ENCODE measurements around the gene OGFR. TPM values are rescaled to one million over a fixed set of nuclear protein-coding genes. Genes with fewer than 3 reads are reported as not detected.

The OGFR gene
- total RNA-seq, 1 donor = 39.1 TPM

DNA sequence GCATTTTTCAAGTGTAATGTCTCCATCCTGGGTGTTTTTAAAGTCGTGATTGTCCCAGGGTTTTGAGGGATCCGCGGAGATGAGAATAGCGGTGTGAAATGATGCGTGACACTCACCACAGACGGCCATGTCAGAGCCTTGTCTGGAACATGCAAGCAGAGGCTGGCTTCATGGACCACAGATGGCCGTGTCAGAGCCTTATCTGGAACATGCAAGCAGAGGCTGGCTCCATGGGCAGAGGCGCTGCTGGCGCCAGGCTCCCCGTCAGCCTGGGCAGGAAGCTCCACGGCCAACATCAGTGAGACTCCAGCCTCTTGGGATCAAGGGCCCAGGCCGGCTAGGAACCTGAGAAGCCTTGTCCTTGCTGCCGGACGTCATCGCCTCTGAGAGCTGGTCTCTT, 16.0 kb upstream of the OGFR start:
- DNase-seq (ENCODE audit: insufficient read length, low spot score, missing footprints) = no peak
- Histone ChIP-seq H3K4me1 (ENCODE audit: insufficient read depth, low read length) (peaks cover under 1% of the 10 kb centered on the region), H3K36me3 (ENCODE audit: insufficient read depth, low read length) (no peaks in the 10 kb centered on the region), H3K27me3 (ENCODE audit: insufficient read depth, low read length) (peaks cover 21% of the 10 kb centered on the region), H3K9me3 (ENCODE audit: low read depth, low read length) (no peaks in the 10 kb centered on the region), H3K4me2 (ENCODE audit: insufficient read depth, low read length) (no peak overlapping the region), H3K4me3 (ENCODE audit: insufficient read depth, low read length) (no peak overlapping the region), H3K27ac (ENCODE audit: low read depth, low read length) (no peak overlapping the region), H3K79me2 (ENCODE audit: insufficient read depth, low read length) (no peaks in the 10 kb centered on the region), H2AFZ (ENCODE audit: low read length) (no peak overlapping the region), H4K20me1 (ENCODE audit: insufficient read depth, low read length) (no peaks in the 10 kb centered on the region)
- TF ChIP-seq, protein P1, sequence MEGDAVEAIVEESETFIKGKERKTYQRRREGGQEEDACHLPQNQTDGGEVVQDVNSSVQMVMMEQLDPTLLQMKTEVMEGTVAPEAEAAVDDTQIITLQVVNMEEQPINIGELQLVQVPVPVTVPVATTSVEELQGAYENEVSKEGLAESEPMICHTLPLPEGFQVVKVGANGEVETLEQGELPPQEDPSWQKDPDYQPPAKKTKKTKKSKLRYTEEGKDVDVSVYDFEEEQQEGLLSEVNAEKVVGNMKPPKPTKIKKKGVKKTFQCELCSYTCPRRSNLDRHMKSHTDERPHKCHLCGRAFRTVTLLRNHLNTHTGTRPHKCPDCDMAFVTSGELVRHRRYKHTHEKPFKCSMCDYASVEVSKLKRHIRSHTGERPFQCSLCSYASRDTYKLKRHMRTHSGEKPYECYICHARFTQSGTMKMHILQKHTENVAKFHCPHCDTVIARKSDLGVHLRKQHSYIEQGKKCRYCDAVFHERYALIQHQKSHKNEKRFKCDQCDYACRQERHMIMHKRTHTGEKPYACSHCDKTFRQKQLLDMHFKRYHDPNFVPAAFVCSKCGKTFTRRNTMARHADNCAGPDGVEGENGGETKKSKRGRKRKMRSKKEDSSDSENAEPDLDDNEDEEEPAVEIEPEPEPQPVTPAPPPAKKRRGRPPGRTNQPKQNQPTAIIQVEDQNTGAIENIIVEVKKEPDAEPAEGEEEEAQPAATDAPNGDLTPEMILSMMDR (IDR thresholded peaks at IDR 0.05; ENCODE audit: extremely low read depth, low read depth, low read length) = no peak

DNA sequence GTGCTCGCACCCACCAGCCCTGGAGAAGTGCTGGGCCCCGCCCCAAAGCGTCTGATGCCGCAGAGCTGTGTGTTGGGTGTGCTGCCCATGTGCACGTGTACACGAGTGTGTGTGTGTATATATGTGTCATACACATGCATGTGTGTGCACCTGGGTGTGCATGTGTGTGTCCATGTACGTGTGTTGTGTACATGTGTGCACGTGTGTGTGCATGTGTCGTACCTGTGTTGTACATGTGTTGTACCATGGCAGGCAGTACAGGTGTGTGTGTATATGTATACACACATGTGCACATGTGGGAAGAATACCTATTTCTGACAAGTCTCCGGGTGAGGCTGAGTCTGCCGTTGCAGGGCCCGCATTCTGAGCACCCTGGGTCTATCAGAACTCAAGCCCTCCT, 14.6 kb upstream of the OGFR start:
- no peaks in the 10 kb centered on the region for H3K36me3 ChIP-seq (ENCODE audit: insufficient read depth, low read length)
- no peak overlapping the region for H3K4me3 ChIP-seq (ENCODE audit: insufficient read depth, low read length)
- no peaks in the 10 kb centered on the region for H3K9me3 ChIP-seq (ENCODE audit: low read depth, low read length)
- DNase-seq (ENCODE audit: insufficient read length, low spot score, missing footprints) = no peak
- peaks cover 21% of the 10 kb centered on the region for H3K27me3 ChIP-seq (ENCODE audit: insufficient read depth, low read length)
- no peaks in the 10 kb centered on the region for H3K79me2 ChIP-seq (ENCODE audit: insufficient read depth, low read length)
- no peak overlapping the region for H3K4me2 ChIP-seq (ENCODE audit: insufficient read depth, low read length)
- H3K4me1 ChIP-seq (ENCODE audit: insufficient read depth, low read length) = peaks cover 4% of the 10 kb centered on the region
- H3K27ac ChIP-seq (ENCODE audit: low read depth, low read length) = no peak overlapping the region
- TF ChIP-seq, protein P1 (IDR thresholded peaks at IDR 0.05; ENCODE audit: extremely low read depth, low read depth, low read length) = no peak
- no peaks in the 10 kb centered on the region for H4K20me1 ChIP-seq (ENCODE audit: insufficient read depth, low read length)
- H2AFZ ChIP-seq (ENCODE audit: low read length) = no peak overlapping the region

DNA sequence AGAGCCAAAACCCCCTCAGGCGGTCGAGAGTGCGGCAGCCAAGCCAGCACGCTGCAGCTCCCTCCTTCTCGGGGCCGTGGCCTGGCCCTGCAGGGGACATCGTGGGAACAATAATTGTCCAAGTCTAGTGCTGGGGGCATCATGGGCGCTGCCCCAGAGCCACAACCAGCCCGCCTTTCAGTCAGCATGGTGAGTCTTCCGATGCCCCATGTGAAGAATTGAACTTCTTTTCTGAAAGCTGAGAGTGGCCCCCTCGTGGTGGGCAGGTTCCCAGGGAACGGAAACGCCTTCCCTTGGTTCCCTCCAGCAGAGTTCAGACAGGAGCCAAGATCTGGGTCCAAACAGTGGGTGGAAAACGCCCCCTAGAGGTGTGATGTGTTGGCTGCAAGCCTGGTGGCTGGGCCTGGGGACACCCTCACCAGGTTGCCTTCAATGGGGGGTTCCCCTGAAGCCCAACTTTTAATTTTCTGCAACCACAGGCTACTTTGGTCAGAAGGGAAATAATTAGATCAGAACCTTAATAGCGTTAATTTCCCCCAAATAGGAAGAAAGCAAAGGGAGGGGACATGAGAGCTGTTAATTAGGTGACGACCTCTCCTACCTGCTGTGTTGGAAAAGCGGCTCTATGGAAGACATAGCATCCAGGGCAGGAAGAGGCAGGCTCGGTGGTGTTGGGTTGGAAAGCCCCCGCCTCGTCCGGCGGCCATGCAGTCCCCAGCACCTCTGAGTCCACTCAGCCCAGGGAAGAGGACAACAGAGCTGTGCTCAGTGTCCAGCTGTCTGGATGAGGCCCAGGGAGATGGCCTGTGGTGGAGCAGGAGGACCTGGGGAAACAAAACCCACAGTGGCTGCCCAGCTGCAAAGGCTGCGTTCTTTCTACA, 13.1 kb upstream of the OGFR start:
- Histone ChIP-seq H3K4me3 (ENCODE audit: insufficient read depth, low read length) (no peak overlapping the region), H3K9me3 (ENCODE audit: low read depth, low read length) (no peaks in the 10 kb centered on the region), H3K4me2 (ENCODE audit: insufficient read depth, low read length) (no peak overlapping the region), H3K4me1 (ENCODE audit: insufficient read depth, low read length) (peaks cover 4% of the 10 kb centered on the region), H2AFZ (ENCODE audit: low read length) (no peak overlapping the region), H3K36me3 (ENCODE audit: insufficient read depth, low read length) (no peaks in the 10 kb centered on the region), H4K20me1 (ENCODE audit: insufficient read depth, low read length) (no peaks in the 10 kb centered on the region), H3K79me2 (ENCODE audit: insufficient read depth, low read length) (no peaks in the 10 kb centered on the region), H3K27me3 (ENCODE audit: insufficient read depth, low read length) (peaks cover 15% of the 10 kb centered on the region), H3K27ac (ENCODE audit: low read depth, low read length) (no peak overlapping the region)
- TF ChIP-seq, protein P1 (IDR thresholded peaks at IDR 0.05; ENCODE audit: extremely low read depth, low read depth, low read length) = peak; percentile 97
- DNase-seq (ENCODE audit: insufficient read length, low spot score, missing footprints) = peak; percentile 98

DNA sequence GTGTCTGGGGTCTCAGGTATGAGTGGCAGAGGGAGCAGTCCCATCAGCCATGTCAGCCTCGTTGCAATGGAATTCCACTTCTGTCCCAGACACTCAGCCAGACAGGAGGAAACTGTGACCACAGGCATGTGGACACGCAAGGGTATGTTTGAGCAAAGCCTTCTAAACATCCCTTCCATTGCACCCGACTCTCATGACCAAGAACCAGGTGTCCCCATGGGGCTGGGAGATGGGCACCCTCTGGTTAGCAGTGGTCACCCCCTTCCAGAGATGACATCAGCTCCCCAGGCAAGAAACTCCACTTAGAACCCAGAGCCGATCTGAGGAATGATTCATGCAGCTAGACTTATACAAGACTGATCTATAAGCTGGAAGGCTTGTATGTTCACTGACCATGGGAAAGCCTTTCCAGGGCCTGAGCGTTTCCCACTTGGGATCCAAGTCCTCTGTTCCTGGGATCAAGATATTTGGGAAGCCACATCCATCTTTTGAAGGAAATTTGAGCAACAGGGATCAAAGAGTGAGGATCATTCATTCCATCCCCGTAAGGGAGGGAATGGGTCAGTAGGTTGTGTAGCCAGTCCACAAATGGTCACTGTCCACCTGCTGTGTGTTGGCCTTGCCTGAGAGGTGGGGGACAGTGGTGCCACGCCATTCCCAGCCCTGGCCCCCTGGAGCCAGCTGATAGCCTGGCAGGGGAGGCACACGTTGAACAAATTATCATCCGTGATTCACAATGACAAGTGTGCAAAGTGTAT, 12.3 kb upstream of the OGFR start:
- no peaks in the 10 kb centered on the region for H3K9me3 ChIP-seq (ENCODE audit: low read depth, low read length)
- H3K79me2 ChIP-seq (ENCODE audit: insufficient read depth, low read length) = peaks cover 5% of the 10 kb centered on the region
- H3K27me3 ChIP-seq (ENCODE audit: insufficient read depth, low read length) = peaks cover 15% of the 10 kb centered on the region
- H3K4me3 ChIP-seq (ENCODE audit: insufficient read depth, low read length) = no peak overlapping the region
- no peaks in the 10 kb centered on the region for H3K36me3 ChIP-seq (ENCODE audit: insufficient read depth, low read length)
- H3K27ac ChIP-seq (ENCODE audit: low read depth, low read length) = no peak overlapping the region
- peaks cover 4% of the 10 kb centered on the region for H4K20me1 ChIP-seq (ENCODE audit: insufficient read depth, low read length)
- TF ChIP-seq, protein P1 (IDR thresholded peaks at IDR 0.05; ENCODE audit: extremely low read depth, low read depth, low read length) = no peak
- peaks cover 10% of the 10 kb centered on the region for H3K4me1 ChIP-seq (ENCODE audit: insufficient read depth, low read length)
- H2AFZ ChIP-seq (ENCODE audit: low read length) = no peak overlapping the region
- H3K4me2 ChIP-seq (ENCODE audit: insufficient read depth, low read length) = no peak overlapping the region
- no peak for DNase-seq (ENCODE audit: insufficient read length, low spot score, missing footprints)
